22Rv1 (cell line): ENCODE data around the gene SLC2A9.

Experiments
- ZFX ChIP-seq: fragments of 450-650 bp; IDR thresholded peaks from 2 replicates; pipeline ENCODE4 v1.6.1; 2017; ENCODE audit warnings: antibody characterized with exemption, borderline replicate concordance
- TF ChIP-seq, protein P1 (sequence below): fragments of 450-650 bp; IDR thresholded peaks from 2 replicates; pipeline ENCODE4 v1.5.1; 2017; ENCODE audit warnings: mild to moderate bottlenecking

GRCh38 chr4:9921326-9921725, 100.0 kb downstream of the SLC2A9 start:
- TF ChIP-seq, protein P1, sequence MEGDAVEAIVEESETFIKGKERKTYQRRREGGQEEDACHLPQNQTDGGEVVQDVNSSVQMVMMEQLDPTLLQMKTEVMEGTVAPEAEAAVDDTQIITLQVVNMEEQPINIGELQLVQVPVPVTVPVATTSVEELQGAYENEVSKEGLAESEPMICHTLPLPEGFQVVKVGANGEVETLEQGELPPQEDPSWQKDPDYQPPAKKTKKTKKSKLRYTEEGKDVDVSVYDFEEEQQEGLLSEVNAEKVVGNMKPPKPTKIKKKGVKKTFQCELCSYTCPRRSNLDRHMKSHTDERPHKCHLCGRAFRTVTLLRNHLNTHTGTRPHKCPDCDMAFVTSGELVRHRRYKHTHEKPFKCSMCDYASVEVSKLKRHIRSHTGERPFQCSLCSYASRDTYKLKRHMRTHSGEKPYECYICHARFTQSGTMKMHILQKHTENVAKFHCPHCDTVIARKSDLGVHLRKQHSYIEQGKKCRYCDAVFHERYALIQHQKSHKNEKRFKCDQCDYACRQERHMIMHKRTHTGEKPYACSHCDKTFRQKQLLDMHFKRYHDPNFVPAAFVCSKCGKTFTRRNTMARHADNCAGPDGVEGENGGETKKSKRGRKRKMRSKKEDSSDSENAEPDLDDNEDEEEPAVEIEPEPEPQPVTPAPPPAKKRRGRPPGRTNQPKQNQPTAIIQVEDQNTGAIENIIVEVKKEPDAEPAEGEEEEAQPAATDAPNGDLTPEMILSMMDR = no peak
- no peak for TF ChIP-seq ZFX
